NCI-H1694 treated with DMSO at 0.1 percent for 48 hours (cell line): Measurements from ENCODE around the gene HLA-DMB.
A peak's percentile ranks its signal among the peaks of the same experiment; 100 is the strongest.

Experiments used
- DNase-seq: peaks from one replicate; lab custom pipeline; 2025; lab: John Stamatoyannopoulos, UW

The HLA-DMB gene

DNA sequence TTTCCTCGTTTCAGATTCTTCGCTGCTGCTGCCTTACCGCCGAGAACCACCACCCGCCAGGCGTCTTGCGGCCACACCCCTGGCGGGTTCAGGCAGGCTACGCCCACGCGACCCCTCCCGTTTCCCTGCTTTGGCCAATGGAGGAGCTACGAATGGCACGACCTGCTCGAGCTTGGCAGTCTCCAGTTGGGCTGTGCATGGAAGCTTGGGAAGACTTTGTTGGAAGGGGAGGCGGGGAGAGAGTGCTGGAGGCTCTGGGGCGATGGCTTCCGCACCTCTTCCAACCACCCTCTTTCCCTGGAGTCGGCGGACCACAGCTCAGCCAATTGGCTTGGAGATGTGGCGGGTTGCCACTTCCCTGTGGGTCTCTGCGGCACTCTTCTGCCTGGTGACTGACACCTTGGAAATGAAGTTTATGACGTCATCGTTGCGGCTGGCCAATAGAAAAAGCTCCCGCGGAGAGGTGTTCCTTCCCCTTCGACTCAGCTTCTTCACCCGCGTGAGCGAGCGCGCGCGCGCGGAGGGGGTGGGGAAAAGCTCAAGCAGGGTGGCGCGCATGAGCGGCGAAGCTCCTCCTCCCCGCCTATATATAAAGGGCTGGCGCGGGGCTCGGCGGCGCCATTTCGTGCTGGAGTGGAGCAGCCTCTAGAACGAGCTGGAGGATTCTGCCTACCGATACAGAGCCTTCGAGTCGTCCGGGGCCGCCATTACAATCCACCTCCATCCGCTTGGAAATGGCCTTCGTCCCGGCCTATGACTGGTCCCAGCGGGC lies 30.9 kb upstream of the HLA-DMB start:
- peak; percentile 97 for DNase-seq

DNA sequence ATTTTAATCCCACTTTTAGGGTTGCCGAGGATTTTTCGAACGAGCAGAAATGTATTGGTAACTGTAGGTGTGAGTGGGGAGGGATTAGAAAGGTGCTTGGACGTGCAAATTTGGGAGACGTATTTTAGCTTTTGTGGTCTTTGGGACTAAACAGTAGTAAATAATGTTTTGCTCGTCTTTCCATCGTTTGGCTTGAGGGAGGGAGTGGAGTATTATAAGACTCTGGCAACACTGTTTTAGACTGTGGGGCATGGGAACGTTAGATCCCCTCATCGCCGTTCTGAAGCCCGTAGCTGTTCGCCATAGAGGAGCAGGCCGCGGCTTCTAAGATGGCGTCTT lies 30.4 kb upstream of the HLA-DMB start:
- no peak for DNase-seq

DNA sequence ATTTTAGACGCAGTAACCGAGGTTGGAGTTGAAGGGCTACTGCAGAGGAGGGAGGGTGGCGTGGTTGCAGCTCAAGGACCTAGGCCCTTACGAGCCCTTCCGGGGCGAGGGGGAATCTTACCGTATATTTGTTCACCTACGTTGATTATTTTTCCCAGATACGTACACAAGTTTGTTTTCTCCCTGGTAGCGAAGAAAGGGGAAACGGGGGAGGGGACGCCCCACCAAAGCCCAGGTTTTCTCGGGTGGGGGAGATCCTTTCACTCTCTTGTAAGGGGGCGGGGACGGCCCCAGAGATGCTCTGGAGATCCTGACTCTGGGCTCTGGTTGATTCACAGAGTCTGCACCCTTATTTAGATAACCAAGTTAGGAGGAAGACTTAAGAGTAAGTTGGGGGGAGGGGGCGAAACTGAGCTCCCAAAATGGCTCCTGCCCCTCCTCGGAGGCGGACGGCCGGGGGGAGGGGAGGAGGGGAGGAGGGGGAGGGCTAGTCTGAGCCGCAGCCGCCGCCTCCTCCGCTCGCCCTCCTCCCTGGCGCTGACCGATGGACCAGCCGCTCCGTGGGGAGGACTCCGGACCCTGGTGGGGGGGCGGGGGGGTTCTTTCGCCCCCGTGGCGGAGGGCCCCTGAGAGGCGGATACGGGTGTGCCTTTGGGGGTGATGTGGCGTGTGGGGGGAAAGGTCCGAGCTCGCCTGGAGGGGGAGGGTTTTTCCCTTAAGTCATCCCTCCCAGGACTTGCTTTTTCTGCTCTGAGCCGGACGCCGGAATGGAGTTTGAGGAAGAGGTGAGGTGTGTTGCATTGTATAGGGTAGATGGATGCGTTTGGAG lies 29.8 kb upstream of the HLA-DMB start:
- DNase-seq, result peak; percentile 23

DNA sequence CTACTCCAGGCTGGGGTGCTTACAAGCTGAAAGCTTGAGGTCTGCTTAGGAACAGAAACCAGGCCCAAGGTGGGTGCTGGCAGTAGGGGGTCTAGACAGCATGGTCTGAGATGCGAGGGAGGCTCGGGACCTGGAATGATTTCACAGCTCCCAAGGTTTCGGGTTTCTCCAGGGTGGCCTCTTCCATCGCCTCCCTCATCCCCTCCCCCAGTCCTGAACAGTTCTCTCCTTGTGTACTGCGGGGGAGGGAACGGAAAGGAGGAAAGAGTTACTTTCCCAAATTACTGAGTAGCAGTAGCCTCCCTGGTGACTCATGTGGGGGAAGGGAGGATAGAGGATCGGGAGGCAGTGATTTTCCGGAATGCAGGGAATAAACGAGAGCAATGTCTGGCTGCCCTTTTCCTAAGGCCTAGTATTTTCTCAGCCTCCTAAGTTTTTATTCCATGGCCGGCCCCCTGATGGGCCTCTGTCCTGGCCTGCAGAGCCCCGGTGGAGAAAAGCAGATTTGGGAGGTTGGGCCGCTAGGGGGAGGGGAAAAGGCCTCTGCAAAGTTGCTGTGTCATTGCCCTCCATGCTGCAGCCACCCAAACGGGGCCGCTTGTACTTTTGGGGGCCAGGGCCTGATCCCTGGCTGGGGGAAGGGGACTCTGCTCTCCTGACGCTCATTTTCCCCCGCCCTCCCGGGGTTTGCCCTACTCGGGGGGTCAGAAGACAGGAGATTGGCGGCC lies 29.0 kb upstream of the HLA-DMB start:
- DNase-seq, result peak; percentile 51

DNA sequence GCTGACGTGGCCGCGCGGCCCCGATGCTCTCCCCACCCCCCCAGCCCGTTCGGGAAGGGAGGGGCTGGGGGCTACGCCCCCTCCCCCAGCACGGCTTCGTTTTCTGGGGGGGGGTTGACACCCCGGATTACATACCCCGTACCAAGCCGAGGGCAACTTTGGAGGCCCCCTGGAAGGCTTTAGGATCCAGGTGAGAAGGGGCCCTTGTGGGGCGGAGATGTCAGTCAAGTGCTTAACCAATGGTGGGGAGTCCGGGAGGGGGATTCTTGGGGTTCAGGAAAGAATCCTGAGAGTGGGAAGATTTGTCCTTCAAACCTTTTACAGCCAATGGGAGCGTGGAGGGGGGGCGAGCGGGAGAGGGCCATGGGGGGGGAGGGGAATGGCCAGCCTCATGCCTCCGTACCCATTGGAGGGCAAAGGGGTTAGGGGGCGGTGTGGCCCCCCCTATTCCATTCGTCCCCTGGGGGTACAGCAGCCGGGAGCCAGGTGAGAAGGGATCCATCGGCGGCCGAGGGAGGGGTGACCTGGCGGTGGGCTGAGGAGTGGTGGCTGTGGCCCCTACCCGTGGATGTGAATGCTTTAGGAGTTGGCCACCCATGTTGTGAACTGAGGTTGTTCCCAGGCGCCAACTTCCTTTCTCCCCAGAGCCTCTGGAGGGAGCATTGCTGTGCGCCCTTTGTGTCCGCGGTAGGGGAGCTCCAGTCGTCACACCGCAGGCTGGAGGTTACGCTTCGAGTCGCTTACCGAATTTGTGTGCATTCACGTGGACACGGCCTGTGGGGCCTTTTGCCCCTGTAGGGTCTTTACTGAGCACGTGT lies 28.2 kb upstream of the HLA-DMB start:
- DNase-seq, result peak; percentile 69

DNA sequence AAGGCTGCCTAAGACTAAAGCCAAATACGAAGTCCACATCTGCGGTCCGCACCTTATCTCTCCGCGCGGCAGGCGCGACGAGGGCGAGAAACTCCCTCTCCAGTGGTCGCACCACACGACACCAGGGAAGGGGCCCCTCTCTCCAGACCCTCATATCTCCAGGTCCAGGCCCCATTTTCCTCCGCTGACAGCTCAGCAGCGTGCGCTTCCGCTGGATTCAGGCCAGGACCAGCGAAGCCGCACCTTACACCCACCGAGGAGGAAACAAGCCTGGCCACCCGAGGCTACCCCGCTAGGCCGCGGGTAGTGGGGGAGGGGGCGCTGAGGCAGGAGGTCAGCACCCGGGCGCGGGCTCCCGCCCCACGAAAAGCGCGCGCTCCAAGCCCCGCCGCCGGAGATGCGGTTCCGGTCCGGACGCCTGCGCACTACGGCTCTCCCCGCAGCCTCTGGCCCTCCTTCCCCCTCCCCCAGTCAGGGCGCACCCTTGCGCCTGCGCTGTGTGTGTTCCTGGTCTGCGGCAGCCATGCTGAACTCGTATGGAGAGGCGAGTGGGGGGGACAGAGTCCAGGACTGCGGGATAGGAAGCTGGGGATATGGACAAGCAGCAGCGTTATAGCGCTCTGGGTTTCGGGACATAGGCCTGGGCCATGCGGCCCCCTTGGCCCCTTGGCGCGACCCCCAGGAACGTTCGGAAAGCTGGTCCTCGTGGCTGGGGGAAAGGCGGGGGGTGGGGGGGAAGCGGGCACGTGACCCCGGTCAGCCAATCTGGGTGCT lies 27.5 kb upstream of the HLA-DMB start, which contains the start of gene BRD2:
BRD2 (plus strand) TSS at position 502 of the 774 bp plus-strand sequence. CDS start 4,305 bp downstream, outside the sequence.
- DNase-seq, result peak; percentile 88

DNA sequence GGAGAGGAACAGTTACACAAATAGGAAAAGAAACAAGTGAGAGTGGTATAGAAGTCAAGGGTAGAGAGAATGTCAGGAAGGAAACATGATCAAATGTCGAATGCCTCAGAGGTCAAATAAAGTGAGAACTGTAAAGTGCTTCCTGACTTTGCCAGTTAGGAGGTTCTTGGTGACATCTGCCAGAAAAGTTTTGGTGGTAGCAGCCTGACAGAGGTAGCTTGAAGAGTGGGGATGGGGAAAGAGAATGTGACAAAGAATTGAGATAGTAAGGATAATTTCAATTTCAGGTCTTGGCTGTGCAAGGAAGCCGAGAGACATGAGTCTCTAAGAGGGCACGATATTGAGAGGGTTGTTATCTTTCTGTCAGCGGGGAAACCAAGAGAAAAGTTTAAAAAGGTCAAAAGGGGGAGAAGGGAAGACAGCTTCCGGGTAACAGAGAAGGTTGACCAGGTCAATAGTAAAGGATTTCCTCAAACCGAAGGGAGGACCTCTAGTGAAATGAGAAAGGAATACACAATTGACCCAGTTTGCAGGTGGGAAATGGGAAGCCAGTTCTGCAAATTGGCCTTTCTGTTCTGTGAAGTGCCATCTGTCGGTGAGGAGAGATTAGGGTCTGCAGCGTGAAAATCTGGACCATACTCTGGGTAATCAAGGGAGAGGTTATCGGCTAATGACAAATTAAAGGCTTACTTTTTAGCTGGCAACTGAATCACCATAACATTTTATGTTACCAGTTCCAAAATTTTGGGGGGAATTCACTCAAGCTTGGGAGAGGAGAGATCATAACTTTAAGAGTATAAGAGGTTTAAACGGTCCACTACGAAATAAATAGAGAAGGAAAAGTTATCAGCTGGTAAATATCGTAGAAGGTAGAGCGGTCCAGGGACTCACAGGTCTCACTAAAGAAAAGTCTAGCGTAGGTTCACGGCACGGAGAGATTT lies 26.6 kb upstream of the HLA-DMB start:
- peak; percentile 59 for DNase-seq

DNA sequence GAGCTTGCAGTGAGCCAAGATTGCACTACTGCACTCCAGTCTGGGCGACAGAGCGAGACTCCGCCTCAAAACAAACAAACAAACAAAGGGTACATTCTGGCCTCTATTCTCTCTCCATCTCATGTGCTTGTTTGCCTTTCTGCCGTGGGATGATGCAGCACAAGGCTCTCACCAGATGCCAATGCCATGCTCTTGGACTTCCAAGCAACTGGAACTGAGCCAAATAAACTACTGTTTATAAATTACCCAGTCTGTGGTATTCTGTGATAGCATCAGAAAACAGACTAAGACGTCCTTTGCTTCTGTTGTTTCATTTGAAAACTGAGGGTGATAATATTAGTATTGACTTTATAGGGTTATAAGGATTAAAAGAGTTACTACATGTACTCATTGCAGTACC lies 23.9 kb upstream of the HLA-DMB start:
- DNase-seq, result no peak

DNA sequence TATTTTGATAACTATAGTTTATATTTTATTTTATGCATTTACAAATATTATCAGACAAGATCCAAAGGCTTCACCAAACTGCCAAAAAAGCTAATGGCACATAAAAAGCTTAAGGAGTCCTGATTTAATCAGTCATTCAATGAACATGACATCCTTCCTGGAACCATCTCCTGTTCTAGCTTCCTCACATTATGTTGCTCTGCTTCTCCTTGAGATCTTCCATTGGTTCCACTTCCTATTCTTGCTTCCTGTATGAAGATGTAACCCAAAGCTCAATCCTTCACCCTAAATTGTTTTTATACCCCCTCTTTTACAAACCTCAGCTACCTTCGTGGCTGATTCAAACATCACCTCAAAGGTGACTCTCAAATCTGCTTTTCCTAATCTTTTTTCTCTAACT lies 23.0 kb upstream of the HLA-DMB start:
- no peak for DNase-seq

DNA sequence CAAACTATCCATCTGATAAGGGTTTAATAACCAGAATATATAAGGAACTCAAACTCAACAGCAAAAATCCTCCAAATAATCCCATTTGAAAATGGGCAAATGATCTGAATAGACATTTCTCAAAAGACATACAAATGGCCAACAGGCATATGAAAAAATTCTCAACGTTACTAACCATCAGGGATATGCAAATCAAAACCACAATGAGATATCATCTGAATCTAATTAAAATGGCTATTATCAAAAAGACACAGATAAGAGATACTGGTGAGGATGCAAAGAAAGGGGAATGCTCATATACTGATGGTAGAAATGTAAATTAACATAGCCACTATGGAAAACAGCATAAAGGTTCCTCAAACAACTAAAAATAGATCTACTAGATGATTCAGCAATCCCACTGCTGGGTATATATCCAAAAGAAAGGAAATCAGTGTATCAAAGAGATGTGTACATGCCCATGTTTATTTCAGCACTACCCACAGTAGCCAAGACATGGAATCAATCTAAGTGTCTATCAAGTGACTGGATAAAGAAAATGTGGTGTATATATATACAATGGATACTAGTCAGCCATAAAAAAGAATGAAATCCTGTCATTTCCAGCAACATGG lies 21.5 kb upstream of the HLA-DMB start:
- DNase-seq, result no peak

DNA sequence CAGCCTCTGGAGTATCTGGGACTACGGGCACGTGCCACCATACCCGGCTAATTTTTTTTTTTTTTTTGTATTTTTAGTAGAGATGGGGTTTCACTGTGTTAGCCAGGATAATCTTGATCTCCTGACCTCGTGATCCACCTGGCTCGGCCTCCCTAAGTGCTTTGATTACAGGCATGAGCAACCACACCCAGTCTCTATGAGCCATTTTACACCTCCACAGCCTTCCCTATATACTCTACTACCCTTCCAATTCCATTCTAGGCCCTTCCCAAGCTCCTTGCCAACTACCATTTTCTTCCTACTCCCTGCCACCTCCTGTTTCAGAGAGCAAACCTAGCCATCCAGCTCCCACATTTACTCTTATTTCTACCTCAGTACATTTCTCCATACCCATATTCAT lies 19.7 kb upstream of the HLA-DMB start:
- DNase-seq, result no peak

DNA sequence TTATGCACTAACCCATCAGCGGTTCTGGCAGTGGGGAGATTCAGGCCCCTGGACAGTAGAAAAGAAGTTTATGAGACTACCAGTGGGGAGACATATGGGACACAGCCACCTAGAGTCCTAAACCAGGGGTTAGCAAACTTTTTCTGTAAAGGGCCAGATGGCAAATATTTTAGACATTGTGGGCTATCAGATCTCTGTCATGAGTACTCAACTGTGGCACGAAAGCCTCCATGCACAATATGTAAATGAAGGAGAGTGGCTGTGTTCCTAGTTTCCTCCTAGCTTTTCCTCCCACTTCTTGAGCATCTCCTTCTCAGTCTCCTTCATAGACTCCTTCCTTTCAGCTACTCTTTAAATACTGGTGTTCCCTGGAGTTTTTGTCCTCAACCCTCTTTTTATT lies 15.3 kb upstream of the HLA-DMB start:
- no peak for DNase-seq

DNA sequence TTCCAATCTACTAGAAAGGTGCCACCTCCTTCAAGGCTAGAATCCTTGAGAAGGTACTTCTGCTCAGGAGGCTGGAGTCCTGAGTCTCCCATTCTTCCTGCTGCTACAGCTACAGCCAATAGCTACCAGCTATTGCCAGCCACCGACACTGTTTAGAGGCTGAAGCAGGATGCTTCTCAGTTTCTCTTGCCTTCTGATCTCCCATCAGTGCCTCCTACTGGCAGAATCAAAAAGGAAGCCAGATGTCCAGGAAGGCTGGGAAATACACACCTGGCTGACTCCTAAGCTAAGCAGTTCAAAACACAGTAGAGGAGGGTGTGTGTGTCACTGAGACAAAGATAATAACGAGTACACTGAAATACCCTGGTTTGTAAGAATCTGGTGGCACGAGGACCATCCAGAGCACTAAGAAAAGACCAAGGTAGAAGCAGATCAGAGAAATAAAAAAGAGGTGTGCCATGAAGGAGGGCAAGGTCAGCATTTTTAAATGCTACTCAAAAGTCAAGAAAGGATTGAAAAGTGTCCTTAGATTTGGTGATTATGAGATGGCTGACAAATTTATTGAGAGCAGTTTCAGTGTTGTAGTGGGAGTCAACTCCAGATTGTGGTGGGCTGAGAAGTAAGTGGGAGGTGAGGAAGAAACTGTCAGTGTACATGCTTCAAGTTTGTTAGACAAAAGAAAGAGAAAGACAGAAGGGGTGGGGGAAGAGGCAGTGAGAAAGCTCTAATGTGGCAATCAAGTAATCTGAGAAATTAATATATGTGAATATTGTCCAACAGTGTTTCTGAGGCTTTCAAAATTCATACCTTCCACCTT lies 14.4 kb upstream of the HLA-DMB start:
- DNase-seq, result no peak

DNA sequence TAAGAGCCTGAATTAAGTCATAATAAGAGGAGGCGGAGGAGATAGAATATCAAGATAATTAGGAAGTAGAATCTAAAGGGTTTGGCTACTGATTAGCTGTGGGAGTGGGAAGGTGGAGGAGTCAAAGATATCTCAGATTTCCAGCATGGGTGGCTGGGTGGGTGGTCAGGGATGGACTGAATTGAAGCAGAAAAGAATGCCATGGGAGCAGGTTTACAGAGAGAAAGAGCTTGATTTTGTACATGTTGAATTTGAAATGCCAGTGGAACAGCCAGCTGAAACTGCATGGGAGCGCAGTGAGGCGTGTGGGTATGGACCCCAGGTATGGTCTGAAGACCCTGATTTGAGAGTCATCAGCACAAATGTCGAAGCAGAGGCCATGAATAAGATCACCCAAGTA lies 13.4 kb upstream of the HLA-DMB start:
- DNase-seq, result no peak

DNA sequence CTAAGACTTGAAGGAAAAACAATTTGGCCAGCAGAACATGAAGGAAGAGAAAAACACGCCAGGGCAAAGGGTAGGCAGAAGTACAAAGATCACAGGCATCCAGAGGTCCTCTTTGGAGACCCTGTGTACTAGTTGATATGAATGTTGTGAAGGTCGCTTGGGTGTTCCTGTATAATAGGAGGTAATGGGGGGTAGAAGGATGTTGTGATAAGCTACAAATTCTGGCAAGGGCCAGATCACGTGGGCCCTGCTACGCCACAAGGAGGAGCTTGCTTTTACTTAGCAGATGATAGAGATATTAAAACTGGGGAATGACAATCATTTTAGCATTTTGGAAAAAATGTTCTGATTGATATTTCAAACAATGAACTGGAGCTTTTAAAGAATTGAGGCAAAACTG lies 12.9 kb upstream of the HLA-DMB start:
- DNase-seq, result no peak

DNA sequence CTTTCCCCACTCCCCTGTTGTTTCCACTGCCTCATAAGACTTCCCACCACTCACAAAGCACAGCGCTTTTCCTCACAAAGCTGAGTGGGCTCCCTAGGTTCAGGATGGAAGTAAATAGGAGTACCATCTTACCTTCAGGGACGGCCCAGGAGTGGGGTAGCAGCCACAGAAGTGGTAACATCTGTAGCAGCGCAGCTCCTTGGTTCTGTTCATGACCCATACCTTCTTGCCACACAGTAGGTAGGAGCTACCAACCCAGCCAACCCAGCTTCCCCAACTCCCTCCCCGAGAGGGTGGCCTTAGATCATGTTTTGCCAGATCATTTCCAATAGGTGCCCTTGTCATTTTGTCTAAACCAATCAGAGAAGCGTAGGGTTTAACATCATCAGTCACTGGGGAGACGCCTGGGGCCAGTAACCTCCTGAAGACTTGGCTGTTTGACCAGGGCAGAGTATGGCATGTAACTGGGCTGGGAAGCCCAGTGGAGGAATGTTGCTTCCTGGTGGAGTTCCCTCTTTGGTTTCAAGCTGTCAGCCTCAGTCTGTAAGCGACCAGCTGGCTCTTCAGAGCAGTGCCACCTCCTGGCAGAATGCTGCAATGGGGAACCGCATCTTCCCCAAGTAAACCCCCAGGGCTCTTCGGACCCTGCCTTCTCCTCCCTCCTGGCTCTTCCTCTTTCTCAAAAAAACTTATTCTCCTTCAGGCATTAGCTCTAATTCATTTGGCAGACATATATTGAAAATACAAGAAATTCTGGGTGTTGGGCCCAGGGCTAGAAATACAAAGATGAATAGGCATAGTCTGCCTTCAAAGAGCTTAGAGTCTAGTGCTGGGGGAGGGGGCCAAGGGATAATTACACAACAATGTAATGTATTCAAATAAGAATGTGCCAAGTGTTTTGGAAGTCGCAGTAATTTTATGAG lies 12.2 kb upstream of the HLA-DMB start, which contains the start of gene HLA-DMA:
HLA-DMA (minus strand) TSS at position 281 of the 923 bp plus-strand sequence; CDS start at position 220, 61 bp downstream.
- DNase-seq, result peak; percentile 17

DNA sequence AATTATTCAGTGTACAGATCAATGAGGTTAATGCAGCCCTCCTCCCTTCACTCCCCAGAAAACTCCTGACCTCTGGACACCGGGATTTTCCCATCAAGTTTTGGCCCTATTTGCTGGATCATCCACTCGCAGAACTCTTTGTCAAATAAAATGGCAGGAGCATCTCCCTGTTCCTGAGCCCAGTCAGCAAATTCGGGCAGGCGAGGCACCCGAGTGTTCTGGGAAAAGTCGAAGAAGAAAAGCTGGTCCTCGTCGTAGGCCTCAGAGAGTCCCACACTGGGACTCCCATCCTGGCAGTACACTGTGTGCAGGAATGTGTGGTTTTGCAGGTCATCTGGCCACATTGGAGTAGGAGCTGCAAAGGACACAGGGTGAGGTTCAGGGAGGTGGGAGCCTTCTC lies 9.6 kb upstream of the HLA-DMB start:
- no peak for DNase-seq
